DND-41 (cell line): Measurements from ENCODE around the gene EXOC4.

Source experiments
- ATAC-seq: fragments of 200-7000 bp; cut with Tn5 transposase; 3 replicates; pipeline ENCODE4 v1.9.1; 2021; ENCODE audit warnings: low read depth; ENCODE audit not compliant: insufficient read depth
- DNase-seq: peaks from one replicate; pipeline ENCODE4 v3.0.0-alpha.2; 2020
- H2AFZ ChIP-seq: 2 replicates; pipeline ENCODE4 v1.6.0; 2012; ENCODE audit warnings: low read depth, low read length
- H3K27ac ChIP-seq: 2 replicates; pipeline ENCODE4 v1.5.1; 2012; ENCODE audit warnings: low read length, inconsistent platforms
- H3K27me3 ChIP-seq: fragments of 200-600 bp; sonication (generic); 2 replicates; pipeline ENCODE4 v1.6.0; 2012; ENCODE audit warnings: low read length, mild to moderate bottlenecking, inconsistent platforms; ENCODE audit not compliant: insufficient read depth, poor library complexity
- H3K36me3 ChIP-seq: 2 replicates; pipeline ENCODE4 v1.5.1; 2012; ENCODE audit warnings: low read length, inconsistent platforms; ENCODE audit not compliant: insufficient read depth
- H3K4me1 ChIP-seq: 2 replicates; pipeline ENCODE4 v1.5.1; 2012; ENCODE audit warnings: mild to moderate bottlenecking, low read length; ENCODE audit not compliant: insufficient read depth
- H3K4me2 ChIP-seq: 2 replicates; pipeline ENCODE4 v1.6.0; 2012; ENCODE audit warnings: mild to moderate bottlenecking, moderate library complexity, low read length, inconsistent platforms; ENCODE audit not compliant: insufficient read depth
- H3K4me3 ChIP-seq, 2 experiments: fragments of 200-600 bp in 1 of 2; shearing (Covaris generic) in 1 of 2; 2 replicates each; pipeline ENCODE4 v1.5.1; 2012 to 2016; ENCODE audit warnings: inconsistent platforms in 2 of 2, low read length in 2 of 2, mild to moderate bottlenecking in 2 of 2, low read depth in 1 of 2, moderate library complexity in 1 of 2
- H3K79me2 ChIP-seq: 2 replicates; pipeline ENCODE4 v1.6.0; 2012; ENCODE audit warnings: low read length, inconsistent platforms; ENCODE audit not compliant: insufficient read depth
- H3K9ac ChIP-seq: 2 replicates; pipeline ENCODE4 v1.6.0; 2012; ENCODE audit warnings: low read depth, mild to moderate bottlenecking, inconsistent platforms, low read length, moderate library complexity
- H3K9me3 ChIP-seq: 2 replicates; pipeline ENCODE4 v1.5.1; 2012; ENCODE audit warnings: low read length, moderate library complexity, mild to moderate bottlenecking, inconsistent platforms; ENCODE audit not compliant: insufficient read depth, severe bottlenecking
- H4K20me1 ChIP-seq: 2 replicates; pipeline ENCODE4 v1.6.0; 2012; ENCODE audit warnings: low read length; ENCODE audit not compliant: insufficient read depth
- CTCF ChIP-seq: IDR thresholded peaks from 2 replicates; pipeline ENCODE4 v1.5.1; 2012; ENCODE audit warnings: borderline replicate concordance, low read length, moderate library complexity, mild to moderate bottlenecking; ENCODE audit not compliant: poor library complexity, severe bottlenecking; ENCODE audit errors: extremely low read depth
- EZH2 ChIP-seq: IDR thresholded peaks from 3 replicates; pipeline ENCODE4 v1.6.1; 2012; ENCODE audit warnings: borderline replicate concordance, low read depth, mild to moderate bottlenecking, moderate library complexity, low read length, inconsistent platforms; ENCODE audit not compliant: severe bottlenecking

Gene EXOC4

DNA sequence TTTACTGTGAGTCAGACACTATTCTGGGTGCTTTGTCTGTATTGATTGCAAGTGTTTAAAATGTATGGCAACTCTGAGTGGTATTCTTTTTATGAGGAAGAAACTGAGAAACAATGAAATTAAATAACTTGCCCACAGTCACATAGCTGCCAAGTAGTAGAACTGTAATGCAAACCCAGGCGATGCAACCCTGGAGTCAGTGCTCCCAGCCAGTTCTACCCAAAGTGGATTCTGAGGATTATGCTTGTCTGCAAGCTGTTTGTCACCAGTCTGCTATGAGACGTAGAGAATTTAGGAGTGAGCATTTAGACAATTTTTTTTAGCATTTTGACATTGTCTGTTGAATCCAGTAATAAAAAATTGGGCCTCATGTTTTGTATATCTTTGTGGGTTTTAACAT lies 568.3 kb downstream of the EXOC4 start:
- Histone ChIP-seq H3K4me1 (no peaks in the 10 kb centered on the region), H3K9me3 (no peaks in the 10 kb centered on the region), H4K20me1 (no peaks in the 10 kb centered on the region), H3K27ac (no peak overlapping the region), H3K79me2 (no peaks in the 10 kb centered on the region), H3K27me3 (no peaks in the 10 kb centered on the region), H3K4me2 (no peak overlapping the region), H3K4me3 (no peak overlapping the region), H3K9ac (no peak overlapping the region), H2AFZ (no peak overlapping the region), H3K36me3 (peaks cover 25% of the 10 kb centered on the region)
- DNase-seq (no peak), ATAC-seq (no peak)
- TF ChIP-seq EZH2 (no peak), CTCF (no peak)

DNA sequence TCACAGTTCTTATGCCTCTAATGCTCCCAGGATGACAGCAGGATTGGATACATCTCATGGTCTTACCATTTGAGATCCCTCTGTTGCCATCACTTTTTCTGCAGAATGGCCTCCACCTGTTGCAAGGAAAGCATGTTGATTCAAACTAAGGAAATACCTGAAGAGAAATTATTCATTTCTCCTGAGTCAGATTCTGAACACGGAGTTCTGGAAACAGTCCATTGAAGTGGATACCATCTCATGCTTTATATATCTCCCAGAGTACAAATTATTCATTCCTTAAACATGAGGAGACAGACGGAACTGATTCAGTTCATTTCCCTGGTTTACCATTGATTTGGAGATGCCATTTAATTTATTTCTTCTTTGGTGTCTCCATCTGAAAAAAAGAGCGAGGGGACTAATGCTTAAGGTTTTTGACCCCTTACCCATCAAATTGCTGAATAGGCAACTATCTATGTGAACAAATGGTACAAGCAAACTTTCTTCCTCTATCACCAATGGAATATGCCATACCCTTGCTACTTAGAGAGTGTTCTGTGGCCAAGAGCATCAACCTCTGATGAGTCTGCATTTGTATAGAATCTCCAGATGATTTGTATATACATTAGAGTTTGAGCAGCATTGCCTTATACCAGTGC lies 569.2 kb downstream of the EXOC4 start:
- Histone ChIP-seq H3K4me3 (no peak overlapping the region), H3K9me3 (no peaks in the 10 kb centered on the region), H4K20me1 (no peaks in the 10 kb centered on the region), H3K27me3 (no peaks in the 10 kb centered on the region), H3K4me1 (no peaks in the 10 kb centered on the region), H3K4me2 (no peak overlapping the region), H2AFZ (no peak overlapping the region), H3K36me3 (peaks cover 24% of the 10 kb centered on the region), H3K79me2 (no peaks in the 10 kb centered on the region), H3K27ac (no peak overlapping the region), H3K9ac (no peak overlapping the region)
- DNase-seq (no peak), ATAC-seq (no peak)
- no peak for TF ChIP-seq EZH2
- no peak for TF ChIP-seq CTCF

DNA sequence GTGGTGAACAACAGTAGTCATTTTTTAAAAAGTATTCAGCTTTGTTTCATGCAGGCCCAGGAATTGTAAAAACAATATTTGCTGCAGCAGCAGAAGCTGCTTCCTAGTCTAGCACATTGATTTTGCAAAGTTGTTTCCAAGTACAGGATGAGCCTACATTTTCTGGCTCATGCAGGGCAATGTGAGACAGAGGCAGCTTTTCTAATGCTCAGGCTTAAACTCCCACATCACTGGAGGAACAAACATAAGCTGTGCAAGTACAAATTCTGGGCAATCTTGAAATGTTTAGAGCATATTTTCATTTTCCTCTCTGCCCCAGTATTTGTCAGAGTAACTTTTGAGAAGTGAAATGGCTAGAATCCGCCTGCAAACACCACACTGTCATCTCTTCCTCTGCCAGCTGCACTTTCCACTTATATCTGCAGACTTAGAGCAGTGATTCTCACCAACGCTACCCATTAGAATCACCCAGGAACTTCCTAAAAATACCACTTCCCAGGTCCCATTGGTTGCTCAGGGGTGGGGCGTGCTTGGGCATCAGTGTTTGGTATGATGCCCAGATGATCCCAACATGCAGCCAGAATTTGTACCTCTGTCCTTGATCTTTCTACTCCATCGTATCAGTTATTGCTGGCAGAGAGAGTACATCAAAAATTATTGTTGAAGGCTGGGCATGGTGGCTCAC lies 570.1 kb downstream of the EXOC4 start:
- Histone ChIP-seq H3K9ac (no peak overlapping the region), H4K20me1 (no peaks in the 10 kb centered on the region), H3K79me2 (no peaks in the 10 kb centered on the region), H3K36me3 (peaks cover 17% of the 10 kb centered on the region), H3K4me2 (no peak overlapping the region), H3K27ac (no peak overlapping the region), H3K9me3 (no peaks in the 10 kb centered on the region), H3K4me1 (no peaks in the 10 kb centered on the region), H3K27me3 (no peaks in the 10 kb centered on the region), H3K4me3 (no peak overlapping the region), H2AFZ (no peak overlapping the region)
- ATAC-seq (no peak), DNase-seq (no peak)
- no peak for TF ChIP-seq CTCF
- no peak for TF ChIP-seq EZH2
